ENCODE results near the gene LCP2.
"Not testable (repeated sequence)": the region's sequence is repeated elsewhere in the genome, so short reads cannot be mapped to it uniquely, and the experiment has no call there.

The LCP2 gene

DNA sequence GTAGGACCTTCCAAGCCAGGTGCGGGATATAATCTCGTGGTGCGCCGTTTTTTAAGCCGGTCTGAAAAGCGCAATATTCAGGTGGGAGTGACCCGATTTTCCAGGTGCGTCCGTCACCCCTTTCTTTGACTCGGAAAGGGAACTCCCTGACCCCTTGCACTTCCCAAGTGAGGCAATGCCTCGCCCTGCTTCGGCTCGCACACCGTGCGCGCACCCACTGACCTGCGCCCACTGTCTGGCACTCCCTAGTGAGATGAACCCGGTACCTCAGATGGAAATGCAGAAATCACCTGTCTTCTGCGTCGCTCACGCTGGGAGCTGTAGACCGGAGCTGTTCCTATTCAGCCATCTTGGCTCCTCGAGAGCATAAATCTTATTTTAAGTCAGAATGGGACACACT lies 52.1 kb downstream of the LCP2 start:
- H3K4me1 ChIP-seq (ENCODE audit: control insufficient read depth, insufficient read depth, low read length); H3K27ac ChIP-seq (ENCODE audit: extremely low read depth, low read depth, low read length); H3K9me3 ChIP-seq (ENCODE audit: control insufficient read depth, insufficient read depth, low read depth, low read length); H3K4me3 ChIP-seq (ENCODE audit: low read depth, low read length); POLR2A ChIA-PET; H3K36me3 ChIP-seq (ENCODE audit: control insufficient read depth in 2 of 2, insufficient read depth in 1 of 2, low read length in 2 of 2): not testable (repeated sequence)
- CTCF ChIA-PET: interaction anchor here (3.0 kb wide), 1 partner anchor 23 kb away, joined by 17 read pairs; no protein-coding TSS in a partner anchor

GRCh38 chr5:170238456-170239196 lies 59.0 kb downstream of the LCP2 start:
- no peaks in the 10 kb centered on the region for H3K4me1 ChIP-seq (ENCODE audit: control insufficient read depth, insufficient read depth, low read length)
- H3K4me3 ChIP-seq (ENCODE audit: low read depth, low read length): no peak overlapping the region
- H3K36me3 ChIP-seq (ENCODE audit: control insufficient read depth in 2 of 2, insufficient read depth in 1 of 2, low read length in 2 of 2): no peaks in the 10 kb centered on the region
- H3K9me3 ChIP-seq (ENCODE audit: control insufficient read depth, insufficient read depth, low read depth, low read length): no peaks in the 10 kb centered on the region
- ChIA-PET POLR2A (no interaction called here), CTCF (interaction anchor here (0.6 to 1.9 kb wide), 6 partner anchors 10 to 536 kb away, joined by 3 to 8 read pairs (median 3); no protein-coding TSS in a partner anchor)
- TF ChIP-seq ZNF148 (tag by site-specific recombination; IDR thresholded peaks at IDR 0.05; ENCODE audit: borderline replicate concordance) (no peak), ATF2 (tag by site-specific recombination; IDR thresholded peaks at IDR 0.05; ENCODE audit: low read depth) (no peak), ZNF391 (tag by site-specific recombination; IDR thresholded peaks at IDR 0.05; ENCODE audit: borderline replicate concordance, low read depth) (no peak), IKZF3 (tag by site-specific recombination; IDR thresholded peaks at IDR 0.05) (no peak), ZSCAN23 (tag by site-specific recombination; IDR thresholded peaks at IDR 0.05) (no peak)
- TF ChIP-seq, protein P1, sequence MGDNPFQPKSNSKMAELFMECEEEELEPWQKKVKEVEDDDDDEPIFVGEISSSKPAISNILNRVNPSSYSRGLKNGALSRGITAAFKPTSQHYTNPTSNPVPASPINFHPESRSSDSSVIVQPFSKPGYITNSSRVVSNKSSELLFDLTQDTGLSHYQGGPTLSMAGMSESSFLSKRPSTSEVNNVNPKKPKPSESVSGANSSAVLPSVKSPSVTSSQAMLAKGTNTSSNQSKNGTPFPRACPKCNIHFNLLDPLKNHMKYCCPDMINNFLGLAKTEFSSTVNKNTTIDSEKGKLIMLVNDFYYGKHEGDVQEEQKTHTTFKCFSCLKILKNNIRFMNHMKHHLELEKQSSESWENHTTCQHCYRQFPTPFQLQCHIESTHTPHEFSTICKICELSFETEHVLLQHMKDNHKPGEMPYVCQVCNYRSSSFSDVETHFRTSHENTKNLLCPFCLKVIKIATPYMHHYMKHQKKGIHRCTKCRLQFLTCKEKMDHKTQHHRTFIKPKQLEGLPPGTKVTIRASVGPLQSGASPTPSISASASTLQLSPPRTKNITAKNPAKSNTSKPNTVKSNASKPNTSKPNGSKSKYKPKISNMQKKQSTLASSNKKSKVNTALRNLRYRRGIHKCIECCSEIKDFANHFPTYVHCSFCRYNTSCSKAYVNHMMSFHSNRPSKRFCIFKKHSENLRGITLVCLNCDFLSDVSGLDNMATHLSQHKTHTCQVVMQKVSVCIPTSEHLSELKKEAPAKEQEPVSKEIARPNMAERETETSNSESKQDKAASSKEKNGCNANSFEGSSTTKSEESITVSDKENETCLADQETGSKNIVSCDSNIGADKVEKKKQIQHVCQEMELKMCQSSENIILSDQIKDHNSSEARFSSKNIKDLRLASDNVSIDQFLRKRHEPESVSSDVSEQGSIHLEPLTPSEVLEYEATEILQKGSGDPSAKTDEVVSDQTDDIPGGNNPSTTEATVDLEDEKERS (tag by site-specific recombination; IDR thresholded peaks at IDR 0.05): no peak
- no peak overlapping the region for H3K27ac ChIP-seq (ENCODE audit: extremely low read depth, low read depth, low read length)

- no peak overlapping the region for H3K4me3 ChIP-seq (ENCODE audit: low read depth, low read length)
- no peaks in the 10 kb centered on the region for H3K4me1 ChIP-seq (ENCODE audit: control insufficient read depth, insufficient read depth, low read length)
- CTCF ChIA-PET: interaction anchor here (0.6 to 4.1 kb wide), 4 partner anchors 11 to 1245 kb away, joined by 3 to 38 read pairs (median 3); no protein-coding TSS in a partner anchor
- H3K27ac ChIP-seq (ENCODE audit: extremely low read depth, low read depth, low read length): no peak overlapping the region
- POLR2A ChIA-PET: no interaction called here
- H3K9me3 ChIP-seq (ENCODE audit: control insufficient read depth, insufficient read depth, low read depth, low read length): no peaks in the 10 kb centered on the region
- H3K36me3 ChIP-seq (ENCODE audit: control insufficient read depth in 2 of 2, insufficient read depth in 1 of 2, low read length in 2 of 2): no peaks in the 10 kb centered on the region
- TF ChIP-seq ZNF48 (tag by site-specific recombination; IDR thresholded peaks at IDR 0.05) (no peak), ZNF10 (tag by site-specific recombination; IDR thresholded peaks at IDR 0.05) (no peak), ZNF202 (tag by site-specific recombination; IDR thresholded peaks at IDR 0.05; ENCODE audit: borderline replicate concordance) (no peak), ZNF175 (tag by site-specific recombination; IDR thresholded peaks at IDR 0.05) (no peak), ZNF561 (tag by site-specific recombination; IDR thresholded peaks at IDR 0.05; ENCODE audit: borderline replicate concordance) (no peak)
- TF ChIP-seq, protein P2, sequence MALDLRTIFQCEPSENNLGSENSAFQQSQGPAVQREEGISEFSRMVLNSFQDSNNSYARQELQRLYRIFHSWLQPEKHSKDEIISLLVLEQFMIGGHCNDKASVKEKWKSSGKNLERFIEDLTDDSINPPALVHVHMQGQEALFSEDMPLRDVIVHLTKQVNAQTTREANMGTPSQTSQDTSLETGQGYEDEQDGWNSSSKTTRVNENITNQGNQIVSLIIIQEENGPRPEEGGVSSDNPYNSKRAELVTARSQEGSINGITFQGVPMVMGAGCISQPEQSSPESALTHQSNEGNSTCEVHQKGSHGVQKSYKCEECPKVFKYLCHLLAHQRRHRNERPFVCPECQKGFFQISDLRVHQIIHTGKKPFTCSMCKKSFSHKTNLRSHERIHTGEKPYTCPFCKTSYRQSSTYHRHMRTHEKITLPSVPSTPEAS (tag by site-specific recombination; IDR thresholded peaks at IDR 0.05): no peak
These were observed 61.4 kb downstream of the LCP2 start for GRCh38 chr5:170235876-170236864.
